GM18873 (cell line): ENCODE measurements around the gene TWF2.

ENCODE experiments used
- ATAC-seq: cut with Tn5 transposase; IDR thresholded peaks from one replicate; pipeline ENCODE4 v1.9.1; 2021; ENCODE audit warnings: mild to moderate bottlenecking, moderate library complexity, moderate number of reproducible peaks; ENCODE audit not compliant: unreplicated experiment, low FRiP score

Gene TWF2

DNA sequence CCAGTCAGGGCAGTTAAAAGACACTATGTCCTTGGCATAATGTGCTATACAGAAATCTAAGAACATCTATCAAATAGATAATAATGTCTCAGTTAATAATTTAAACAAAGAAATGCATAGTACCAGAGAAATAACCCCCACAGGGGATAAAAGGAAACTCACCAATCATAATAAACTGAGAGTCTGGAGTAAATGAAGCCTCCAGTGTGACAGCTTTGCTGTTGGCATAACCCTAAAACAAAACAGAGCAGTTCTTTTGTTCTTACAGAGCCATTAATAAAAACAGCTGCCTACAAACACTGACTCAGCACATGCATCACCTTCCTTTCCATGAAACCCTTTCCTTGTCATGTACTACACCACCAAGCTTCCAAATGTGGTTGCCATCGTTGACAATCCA is 20.1 kb upstream of the TWF2 start:
- ATAC-seq = no peak

GRCh38 chr3:52257911-52258310 is 19.0 kb upstream of the TWF2 start:
- no peak for ATAC-seq

- no peak for ATAC-seq
Measured at GRCh38 chr3:52256622-52257021, 17.7 kb upstream of the TWF2 start.

DNA sequence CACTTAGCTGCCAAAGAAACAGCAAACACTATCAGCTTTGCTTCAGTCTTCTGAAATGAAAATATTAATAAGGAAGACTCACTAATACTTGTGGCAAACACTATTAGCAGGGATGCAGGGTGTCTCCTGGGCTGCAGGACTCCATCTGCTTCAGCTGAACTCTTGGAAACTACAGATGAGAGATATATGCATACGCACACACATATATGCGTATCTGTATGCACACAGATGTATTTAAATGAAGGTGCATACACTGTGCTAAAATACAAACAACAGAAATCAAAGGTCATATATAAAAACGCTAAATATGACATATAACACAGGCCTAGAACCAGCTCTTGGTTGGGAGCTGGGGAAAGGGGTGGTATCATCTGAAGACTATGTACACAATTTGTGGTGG is 17.2 kb upstream of the TWF2 start:
- ATAC-seq = no peak

GRCh38 chr3:52254608-52255007 is 15.7 kb upstream of the TWF2 start:
- no peak for ATAC-seq

DNA sequence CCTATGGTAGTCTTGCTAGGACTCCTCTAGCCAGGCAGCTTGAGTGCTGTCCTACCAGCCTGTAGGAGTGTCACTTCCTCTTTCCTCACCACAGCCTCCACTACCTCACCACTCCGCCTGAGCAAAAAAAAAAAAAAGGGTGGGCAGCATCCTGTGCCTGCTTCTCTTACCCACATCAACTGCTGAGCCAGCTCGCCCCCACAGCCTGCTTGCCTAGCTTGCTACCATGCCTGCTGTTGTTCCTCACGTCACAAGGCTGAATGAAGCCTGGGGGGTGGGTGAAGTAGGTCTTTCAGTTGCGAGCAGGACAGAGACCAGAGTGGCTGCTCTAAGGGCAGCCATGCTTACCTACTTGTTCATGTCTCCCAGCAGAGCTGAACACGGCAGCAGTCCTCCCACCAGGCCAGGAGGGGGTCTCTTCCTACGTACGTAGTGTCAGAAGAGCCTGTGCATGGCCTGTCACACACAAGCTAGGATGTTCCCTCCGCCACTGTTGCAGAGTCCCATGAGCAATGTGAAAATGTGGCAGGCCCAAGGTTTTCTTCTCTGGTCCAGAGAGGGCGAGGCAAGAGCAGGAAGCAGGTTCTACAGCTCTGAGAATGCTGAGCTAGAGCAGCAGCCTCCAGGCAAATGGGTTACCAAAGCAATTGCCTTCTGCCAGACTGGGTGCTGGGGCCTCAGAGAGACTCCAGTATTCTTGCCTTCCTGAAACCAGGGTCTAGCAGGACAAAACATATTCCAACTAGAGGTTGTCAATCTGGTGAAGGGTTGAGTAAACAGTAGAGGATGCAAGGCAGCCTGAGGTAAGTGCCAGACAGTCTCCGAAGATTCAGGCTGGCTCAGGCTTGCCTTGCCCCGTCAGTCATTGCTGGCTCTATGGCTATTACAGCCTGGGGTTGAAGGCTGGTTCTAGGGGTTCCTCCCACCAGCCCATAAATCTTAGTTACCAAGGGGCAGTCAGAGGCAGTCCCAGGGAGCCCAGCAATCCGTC is 14.7 kb upstream of the TWF2 start:
- peak; percentile 82 for ATAC-seq

GRCh38 chr3:52250122-52250521 is 11.2 kb upstream of the TWF2 start:
- ATAC-seq = no peak

GRCh38 chr3:52249683-52250082 is 10.7 kb upstream of the TWF2 start:
- no peak for ATAC-seq

- no peak for ATAC-seq
Measured at GRCh38 chr3:52248816-52249547, 10.0 kb upstream of the TWF2 start.

GRCh38 chr3:52248165-52248541 is 9.2 kb upstream of the TWF2 start:
- ATAC-seq = no peak

DNA sequence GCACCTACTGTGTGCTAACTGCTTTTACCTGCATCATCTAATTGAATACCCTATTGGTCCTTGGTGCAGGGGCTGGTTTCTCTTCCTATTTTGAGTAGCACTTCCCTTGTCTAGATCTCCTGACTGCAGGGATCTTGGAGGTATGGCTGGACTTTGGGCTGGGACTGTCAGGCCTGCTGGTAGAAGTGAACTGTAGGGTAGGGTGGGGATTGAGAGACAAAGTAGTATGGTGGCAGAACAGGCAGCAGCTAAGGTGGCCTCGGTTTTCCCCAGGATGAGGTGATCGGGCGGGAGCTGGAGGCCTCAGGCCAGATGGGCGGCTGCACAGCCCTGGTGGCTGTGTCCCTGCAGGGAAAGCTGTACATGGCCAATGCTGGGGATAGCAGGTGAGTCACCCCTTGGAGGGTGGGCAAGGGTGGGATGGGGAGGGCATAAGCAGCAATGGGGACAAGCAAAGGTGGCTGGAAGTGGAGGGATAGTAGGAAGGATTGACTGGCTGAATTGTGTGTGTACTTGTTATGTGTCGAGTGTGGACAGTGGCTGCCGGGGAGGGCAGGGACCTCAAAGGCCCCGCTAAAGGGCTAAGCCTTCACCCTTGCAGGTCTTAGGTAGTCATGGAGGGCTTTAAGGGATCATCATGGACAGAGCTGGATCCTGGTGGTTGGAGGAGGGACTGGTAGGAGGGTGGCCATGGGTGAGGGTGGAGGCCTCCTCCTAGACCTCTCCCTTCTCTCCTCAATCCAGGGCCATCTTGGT is 8.6 kb upstream of the TWF2 start:
- ATAC-seq = no peak

DNA sequence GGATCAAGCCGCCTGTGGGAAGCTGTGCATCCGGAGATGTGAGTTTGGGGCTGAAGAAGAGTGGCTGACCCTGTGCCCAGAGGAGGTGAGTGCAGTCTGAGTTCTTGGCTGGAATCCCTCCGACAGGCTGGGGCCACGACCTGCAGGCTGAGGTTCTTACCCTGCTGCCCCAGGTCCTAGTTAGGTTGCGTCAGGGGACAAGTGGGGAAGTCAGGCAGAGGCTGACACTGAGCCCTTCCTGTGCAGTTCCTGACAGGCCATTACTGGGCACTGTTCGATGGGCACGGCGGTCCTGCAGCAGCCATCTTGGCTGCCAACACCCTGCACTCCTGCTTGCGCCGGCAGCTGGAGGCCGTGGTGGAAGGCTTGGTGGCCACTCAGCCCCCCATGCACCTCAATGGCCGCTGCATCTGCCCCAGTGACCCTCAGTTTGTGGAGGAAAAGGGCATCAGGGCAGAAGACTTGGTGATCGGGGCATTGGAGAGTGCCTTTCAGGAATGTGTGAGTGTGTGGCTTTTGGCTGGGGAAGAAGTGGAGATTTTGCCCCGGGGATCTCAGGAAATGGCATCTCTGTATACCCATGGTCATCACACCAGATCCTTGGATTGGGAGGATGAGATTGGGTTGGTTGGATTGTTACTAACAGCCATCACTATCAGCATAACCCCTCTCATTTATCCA is 7.9 kb upstream of the TWF2 start:
- no peak for ATAC-seq

- no peak for ATAC-seq
Measured at GRCh38 chr3:52246264-52246620, 7.3 kb upstream of the TWF2 start.

DNA sequence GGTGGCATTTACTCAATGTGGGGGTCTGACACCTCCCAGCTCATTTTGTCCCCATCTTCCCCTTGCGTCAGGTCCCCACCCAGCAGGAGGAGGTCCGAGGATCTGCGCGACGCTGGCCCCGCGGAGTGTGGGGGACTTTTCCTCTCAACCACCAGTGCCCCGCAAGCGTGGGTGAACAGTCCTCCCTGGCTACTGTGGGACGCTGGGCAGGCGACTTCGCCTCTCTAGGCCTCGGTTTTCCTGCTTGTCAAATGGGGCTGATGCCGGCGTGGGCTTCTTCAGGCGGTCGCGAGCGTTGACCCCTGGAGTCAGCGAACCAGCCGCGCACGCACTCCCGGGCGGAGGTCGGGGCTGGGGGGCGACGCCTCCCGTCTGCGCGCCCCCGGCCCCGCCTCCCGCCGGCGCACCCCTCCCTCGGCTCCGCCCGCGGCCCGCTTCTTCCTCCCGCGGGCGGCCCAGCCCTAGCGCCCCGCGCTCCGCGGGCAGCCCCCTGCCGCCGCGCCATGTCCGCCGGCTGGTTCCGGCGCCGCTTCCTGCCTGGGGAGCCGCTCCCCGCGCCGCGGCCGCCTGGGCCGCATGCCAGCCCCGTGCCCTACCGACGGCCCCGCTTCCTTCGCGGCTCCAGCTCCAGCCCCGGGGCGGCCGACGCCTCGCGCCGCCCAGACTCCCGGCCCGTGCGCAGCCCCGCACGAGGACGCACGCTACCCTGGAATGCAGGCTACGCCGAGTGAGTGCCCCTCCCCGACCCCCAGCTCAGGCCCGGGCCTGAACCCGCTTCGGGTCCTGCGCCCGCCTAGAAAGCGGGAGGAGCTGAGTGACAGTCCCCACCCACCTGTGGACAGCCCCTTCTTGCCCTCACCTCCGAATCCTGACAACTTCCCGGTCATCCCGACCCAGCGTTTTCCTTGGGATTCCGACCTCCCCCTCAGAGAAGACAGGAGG is 6.6 kb upstream of the TWF2 start, which contains the start of gene PPM1M:
PPM1M (plus strand) TSS at position 438 of the 942 bp plus-strand sequence; CDS start at position 504, 66 bp downstream.
- no peak for ATAC-seq

DNA sequence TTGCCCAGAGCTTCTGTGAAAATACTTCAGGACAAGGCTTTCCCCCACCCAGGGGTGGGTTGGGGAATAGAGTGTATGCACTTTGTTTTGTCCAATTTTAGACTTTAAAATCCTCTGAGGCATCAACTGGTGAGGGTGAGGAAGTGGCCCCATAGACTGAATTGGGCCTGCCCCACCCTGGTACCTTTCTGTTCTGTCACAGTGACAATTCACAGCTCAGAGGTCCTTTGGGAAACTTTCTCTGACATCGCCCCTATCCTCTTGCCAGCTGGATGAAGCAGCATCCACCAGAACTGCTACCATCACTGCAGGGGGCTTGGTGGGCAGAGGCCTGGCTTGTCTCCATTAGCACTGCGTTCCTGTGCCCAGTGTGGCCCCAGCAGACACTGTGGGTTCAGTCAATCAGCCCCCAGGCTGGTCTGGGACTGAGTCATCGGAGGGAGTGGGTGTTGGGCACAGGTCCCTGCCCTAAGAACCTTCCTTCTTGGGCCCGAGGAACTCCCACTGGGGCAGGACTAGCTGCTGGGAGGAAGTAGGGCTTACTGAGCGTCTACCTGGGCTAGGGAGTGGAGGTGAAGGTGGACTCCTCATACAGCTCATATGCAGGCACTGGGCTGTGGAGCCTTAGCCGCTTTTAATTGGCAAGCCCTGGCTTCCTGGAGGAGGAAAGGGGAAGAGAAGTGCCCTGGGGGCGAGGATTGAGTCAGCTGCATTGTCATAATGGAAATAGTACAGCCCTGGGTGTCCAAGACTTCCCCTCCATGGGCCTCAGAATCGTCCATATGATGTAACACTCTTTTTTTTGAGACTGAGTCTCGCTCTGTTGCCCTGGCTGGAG is 5.1 kb upstream of the TWF2 start:
- no peak for ATAC-seq

GRCh38 chr3:52242039-52242438 is 3.1 kb upstream of the TWF2 start:
- ATAC-seq = no peak

DNA sequence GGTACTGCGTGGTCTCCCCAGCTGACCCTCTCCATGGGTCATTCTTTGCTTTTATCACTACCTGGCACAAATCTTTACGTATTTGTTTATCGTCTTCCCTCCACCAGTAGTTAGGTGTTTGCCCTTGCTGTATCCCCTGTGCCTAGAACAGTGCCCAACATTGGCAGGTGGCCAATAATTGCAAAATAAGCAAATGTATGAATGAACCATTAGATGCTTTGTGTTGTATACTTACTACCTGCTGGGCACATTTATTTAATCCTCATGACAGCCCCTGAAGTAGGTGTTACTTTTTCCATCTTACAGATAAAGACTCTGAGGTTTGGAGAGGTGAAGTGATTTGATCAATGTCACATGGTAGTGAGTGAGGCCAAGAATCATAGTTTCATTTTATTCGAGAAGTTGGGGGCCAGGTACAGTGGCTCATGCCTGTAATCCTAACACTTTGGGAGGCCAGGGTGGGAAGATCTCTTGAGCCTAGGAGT is 2.0 kb upstream of the TWF2 start:
- ATAC-seq = no peak
